SK-N-SH (cell line): ENCODE measurements around the gene TTYH3. TPM values are rescaled to one million over a fixed set of nuclear protein-coding genes. Genes with fewer than 3 reads are reported as not detected.

Experiments used
- CTCF ChIA-PET: fragments of 300-600, 350-600 bp; formaldehyde crosslinking; extraction: SDS; loops from one replicate; lab custom pipeline; 2021; lab: Yijun Ruan, JAX
- POLR2A ChIA-PET: fragments of 350-600 bp; sonication (Branson Sonifier 250); formaldehyde crosslinking; extraction: SDS; loops from one replicate; lab custom pipeline; 2020; ENCODE audit warnings: antibody characterized with exemption, inconsistent platforms; lab: Yijun Ruan, JAX
- DNase-seq: peaks from one replicate; pipeline ENCODE4 v3.0.0; 2012
- H2AFZ ChIP-seq: fragments of 200-600 bp; sonication (generic); 2 replicates; pipeline ENCODE4 v1.8.1; 2016; ENCODE audit warnings: antibody characterized with exemption, mild to moderate bottlenecking, low read depth
- H3F3A ChIP-seq: fragments of 200-600 bp; sonication (generic); replicated peaks from 2 replicates; pipeline ENCODE3; 2016; ENCODE audit warnings: antibody characterized with exemption, mild to moderate bottlenecking; ENCODE audit not compliant: insufficient read depth
- H3K27ac ChIP-seq, 2 experiments: fragments of 200-500 bp in 1 of 2; fragments of 200-600 bp in 1 of 2; sonication (Bioruptor generic) in 1 of 2; sonication (generic), shearing (Covaris generic) in 1 of 2; 2 replicates each; pipeline versions ENCODE4 v1.5.1 to v1.6.1; 2014 to 2016; ENCODE audit warnings: low read depth in 2 of 2, inconsistent platforms in 1 of 2, low read length in 1 of 2, mild to moderate bottlenecking in 1 of 2, mixed read lengths in 1 of 2
- H3K27me3 ChIP-seq: fragments of 200-600 bp; sonication (generic), shearing (Covaris generic); 2 replicates; pipeline ENCODE4 v1.6.1; 2016; ENCODE audit warnings: mixed run types; ENCODE audit not compliant: insufficient read depth
- H3K36me3 ChIP-seq, 2 experiments: fragments of 200-500 bp in 1 of 2; fragments of 200-600 bp in 1 of 2; sonication (Bioruptor generic) in 1 of 2; sonication (generic) in 1 of 2; replicated peaks in 1 of 2; 2 replicates each; pipeline versions ENCODE3 to v1.5.1; 2014 to 2016; ENCODE audit warnings: low read length in 1 of 2, mild to moderate bottlenecking in 1 of 2; ENCODE audit not compliant: insufficient read depth in 2 of 2, control insufficient read depth in 1 of 2
- H3K4me1 ChIP-seq, 2 experiments: fragments of 200-500 bp in 1 of 2; fragments of 200-600 bp in 1 of 2; sonication (Bioruptor generic) in 1 of 2; sonication (generic), shearing (Covaris generic) in 1 of 2; 2 replicates each; pipeline versions ENCODE4 v1.5.1 to v1.6.1; 2014 to 2016; ENCODE audit warnings: low read depth in 1 of 2, low read length in 1 of 2, mixed run types in 1 of 2; ENCODE audit not compliant: insufficient read depth in 2 of 2, control insufficient read depth in 1 of 2
- H3K4me2 ChIP-seq: fragments of 200-600 bp; sonication (generic), shearing (Covaris generic); 2 replicates; pipeline ENCODE4 v1.6.1; 2017; ENCODE audit warnings: mixed run types
- H3K4me3 ChIP-seq, 2 experiments: fragments of 200-500 bp in 1 of 2; fragments of 200-600 bp in 1 of 2; sonication (Bioruptor generic) in 1 of 2; sonication (generic), shearing (Covaris generic) in 1 of 2; 2 replicates each; pipeline versions ENCODE4 v1.5.1 to v1.8.1; 2014 to 2016; ENCODE audit warnings: low read depth in 2 of 2, inconsistent platforms in 1 of 2, low read length in 1 of 2, mild to moderate bottlenecking in 1 of 2, mixed read lengths in 1 of 2, moderate library complexity in 1 of 2
- H3K79me2 ChIP-seq: fragments of 200-600 bp; sonication (generic); 2 replicates; pipeline ENCODE4 v1.8.1; 2017; ENCODE audit warnings: mild to moderate bottlenecking; ENCODE audit not compliant: insufficient read depth
- H3K9ac ChIP-seq: fragments of 200-600 bp; sonication (generic); 2 replicates; pipeline ENCODE4 v1.6.1; 2017; ENCODE audit warnings: mixed run types
- H3K9me2 ChIP-seq: fragments of 200-600 bp; sonication (generic); 2 replicates; pipeline ENCODE4 v1.6.1; 2017; ENCODE audit warnings: mixed run types
- H3K9me3 ChIP-seq: fragments of 200-600 bp; sonication (generic); 2 replicates; pipeline ENCODE4 v1.6.1; 2017; ENCODE audit warnings: mixed run types, mild to moderate bottlenecking, moderate library complexity
- H4K20me1 ChIP-seq: fragments of 200-600 bp; sonication (generic); 2 replicates; pipeline ENCODE4 v1.6.1; 2017; ENCODE audit warnings: mild to moderate bottlenecking, mixed run types; ENCODE audit not compliant: insufficient read depth
- CHD2 ChIP-seq: fragments of 150-350 bp; IDR thresholded peaks from 2 replicates; pipeline ENCODE4 v1.6.1; 2018; ENCODE audit warnings: low read length; ENCODE audit not compliant: partially characterized antibody
- EP300 ChIP-seq, 2 experiments: IDR thresholded peaks; 2 replicates each; pipeline versions ENCODE4 v1.4.0 to v1.6.1; 2012; ENCODE audit warnings: borderline replicate concordance in 1 of 2, low read depth in 1 of 2, low read length in 1 of 2
- EZH2phosphoT487 ChIP-seq: fragments of 200-600 bp; sonication (generic); IDR thresholded peaks from 2 replicates; pipeline ENCODE4 v1.6.1; 2017; ENCODE audit warnings: low read depth, mixed run types, mild to moderate bottlenecking, antibody characterized with exemption, moderate library complexity, borderline replicate concordance
- FOSL2 ChIP-seq: IDR thresholded peaks from 2 replicates; pipeline ENCODE4 v1.4.0; 2012; ENCODE audit warnings: low read depth, mild to moderate bottlenecking, moderate library complexity, borderline replicate concordance
- FOXJ3 ChIP-seq: sonication (generic); formaldehyde crosslinking; IDR thresholded peaks from 2 replicates; pipeline ENCODE4 v1.5.1; 2020; ENCODE audit warnings: mild to moderate bottlenecking, missing genetic modification reagents
- FOXM1 ChIP-seq: IDR thresholded peaks from 2 replicates; pipeline ENCODE4 v1.4.0; 2012; ENCODE audit warnings: low read depth, mild to moderate bottlenecking
- GABPA ChIP-seq: IDR thresholded peaks from 2 replicates; pipeline ENCODE4 v1.4.0; 2012; ENCODE audit warnings: low read depth, mild to moderate bottlenecking
- MEF2A ChIP-seq: IDR thresholded peaks from 2 replicates; pipeline ENCODE4 v1.4.0; 2012; ENCODE audit warnings: low read depth, borderline replicate concordance
- NFIC ChIP-seq: IDR thresholded peaks from 2 replicates; pipeline ENCODE4 v1.4.0; 2012; ENCODE audit warnings: borderline replicate concordance
- RCOR1 ChIP-seq: fragments of 150-350 bp; IDR thresholded peaks from 2 replicates; pipeline ENCODE4 v1.6.1; 2017; ENCODE audit warnings: antibody characterized with exemption, low read length
- SIN3A ChIP-seq: IDR thresholded peaks from 2 replicates; pipeline ENCODE4 v1.6.1; 2012; ENCODE audit warnings: low read depth, mild to moderate bottlenecking, low read length, moderate library complexity, borderline replicate concordance
- SMC3 ChIP-seq: IDR thresholded peaks from 2 replicates; pipeline ENCODE4 v1.6.1; 2012; ENCODE audit warnings: low read depth, low read length, improper control_type of control experiment
- TCF12 ChIP-seq: IDR thresholded peaks from 2 replicates; pipeline ENCODE4 v1.4.0; 2012
- TEAD4 ChIP-seq: IDR thresholded peaks from 2 replicates; pipeline ENCODE4 v1.4.0; 2012; ENCODE audit warnings: mild to moderate bottlenecking, borderline replicate concordance; ENCODE audit not compliant: insufficient read depth
- USF1 ChIP-seq: IDR thresholded peaks from 2 replicates; pipeline ENCODE4 v1.4.0; 2012; ENCODE audit warnings: low read depth, borderline replicate concordance
- YY1 ChIP-seq: IDR thresholded peaks from 2 replicates; pipeline ENCODE4 v1.4.0; 2012; ENCODE audit warnings: low read depth, mild to moderate bottlenecking
- ZBTB33 ChIP-seq: IDR thresholded peaks from 2 replicates; pipeline ENCODE4 v1.4.0; 2012; ENCODE audit warnings: low read depth, borderline replicate concordance
- WGBS: methylation state at CpG from one replicate; pipeline ENCODE4 v1.1.6; 2017; ENCODE audit warnings: low lambda C conversion rate; 5-methylcytosine and 5-hydroxymethylcytosine counted together
- polyA plus RNA-seq, 3 experiments: library from polyadenylated mRNA; depleted of rRNA; stranded (reverse); fragments of >200 nt; gene quantifications; 2 replicates each; pipeline ENCODE4 v1.2.3, GENCODE V29; 2012
- TF ChIP-seq, protein P1 (sequence below): fragments of 200-600 bp; sonication (generic); IDR thresholded peaks from 2 replicates; pipeline ENCODE4 v1.6.1; 2017; ENCODE audit warnings: antibody characterized with exemption, mild to moderate bottlenecking, moderate library complexity
- TF ChIP-seq, protein P2 (sequence below): IDR thresholded peaks from 2 replicates; pipeline ENCODE4; 2012
- TF ChIP-seq, protein P3 (sequence below): IDR thresholded peaks from 2 replicates; pipeline ENCODE4 v1.6.1; 2012; ENCODE audit warnings: mild to moderate bottlenecking, low read depth, low read length, moderate library complexity

TTYH3 gene
- polyA plus RNA-seq, 1 of the 3 experiments (the other 2 are of a cell fraction): 105 TPM

GRCh38 chr7:2706685-2707126 is 74.9 kb downstream of the TTYH3 start (continued):
- TF ChIP-seq FOSL2 (no peak), USF1 (no peak), GABPA (no peak), ZBTB33 (no peak), EP300 (IDR thresholded peaks at IDR 0.05; ENCODE audit: borderline replicate concordance in 1 of 2, low read depth in 1 of 2, low read length in 1 of 2) (no peak)

- WGBS: 81% methylated on average over 8 of the region's 8 CpGs
- Histone ChIP-seq H3K9me3 (no peaks in the 10 kb centered on the region), H4K20me1 (no peaks in the 10 kb centered on the region)
- no peak for TF ChIP-seq RCOR1
- TF ChIP-seq, protein P1, sequence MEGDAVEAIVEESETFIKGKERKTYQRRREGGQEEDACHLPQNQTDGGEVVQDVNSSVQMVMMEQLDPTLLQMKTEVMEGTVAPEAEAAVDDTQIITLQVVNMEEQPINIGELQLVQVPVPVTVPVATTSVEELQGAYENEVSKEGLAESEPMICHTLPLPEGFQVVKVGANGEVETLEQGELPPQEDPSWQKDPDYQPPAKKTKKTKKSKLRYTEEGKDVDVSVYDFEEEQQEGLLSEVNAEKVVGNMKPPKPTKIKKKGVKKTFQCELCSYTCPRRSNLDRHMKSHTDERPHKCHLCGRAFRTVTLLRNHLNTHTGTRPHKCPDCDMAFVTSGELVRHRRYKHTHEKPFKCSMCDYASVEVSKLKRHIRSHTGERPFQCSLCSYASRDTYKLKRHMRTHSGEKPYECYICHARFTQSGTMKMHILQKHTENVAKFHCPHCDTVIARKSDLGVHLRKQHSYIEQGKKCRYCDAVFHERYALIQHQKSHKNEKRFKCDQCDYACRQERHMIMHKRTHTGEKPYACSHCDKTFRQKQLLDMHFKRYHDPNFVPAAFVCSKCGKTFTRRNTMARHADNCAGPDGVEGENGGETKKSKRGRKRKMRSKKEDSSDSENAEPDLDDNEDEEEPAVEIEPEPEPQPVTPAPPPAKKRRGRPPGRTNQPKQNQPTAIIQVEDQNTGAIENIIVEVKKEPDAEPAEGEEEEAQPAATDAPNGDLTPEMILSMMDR: no peak
- no peak for TF ChIP-seq CHD2
- TF ChIP-seq, protein P2, sequence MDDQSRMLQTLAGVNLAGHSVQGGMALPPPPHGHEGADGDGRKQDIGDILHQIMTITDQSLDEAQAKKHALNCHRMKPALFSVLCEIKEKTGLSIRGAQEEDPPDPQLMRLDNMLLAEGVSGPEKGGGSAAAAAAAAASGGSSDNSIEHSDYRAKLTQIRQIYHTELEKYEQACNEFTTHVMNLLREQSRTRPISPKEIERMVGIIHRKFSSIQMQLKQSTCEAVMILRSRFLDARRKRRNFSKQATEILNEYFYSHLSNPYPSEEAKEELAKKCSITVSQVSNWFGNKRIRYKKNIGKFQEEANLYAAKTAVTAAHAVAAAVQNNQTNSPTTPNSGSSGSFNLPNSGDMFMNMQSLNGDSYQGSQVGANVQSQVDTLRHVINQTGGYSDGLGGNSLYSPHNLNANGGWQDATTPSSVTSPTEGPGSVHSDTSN: no peak
- TF ChIP-seq, protein P3, sequence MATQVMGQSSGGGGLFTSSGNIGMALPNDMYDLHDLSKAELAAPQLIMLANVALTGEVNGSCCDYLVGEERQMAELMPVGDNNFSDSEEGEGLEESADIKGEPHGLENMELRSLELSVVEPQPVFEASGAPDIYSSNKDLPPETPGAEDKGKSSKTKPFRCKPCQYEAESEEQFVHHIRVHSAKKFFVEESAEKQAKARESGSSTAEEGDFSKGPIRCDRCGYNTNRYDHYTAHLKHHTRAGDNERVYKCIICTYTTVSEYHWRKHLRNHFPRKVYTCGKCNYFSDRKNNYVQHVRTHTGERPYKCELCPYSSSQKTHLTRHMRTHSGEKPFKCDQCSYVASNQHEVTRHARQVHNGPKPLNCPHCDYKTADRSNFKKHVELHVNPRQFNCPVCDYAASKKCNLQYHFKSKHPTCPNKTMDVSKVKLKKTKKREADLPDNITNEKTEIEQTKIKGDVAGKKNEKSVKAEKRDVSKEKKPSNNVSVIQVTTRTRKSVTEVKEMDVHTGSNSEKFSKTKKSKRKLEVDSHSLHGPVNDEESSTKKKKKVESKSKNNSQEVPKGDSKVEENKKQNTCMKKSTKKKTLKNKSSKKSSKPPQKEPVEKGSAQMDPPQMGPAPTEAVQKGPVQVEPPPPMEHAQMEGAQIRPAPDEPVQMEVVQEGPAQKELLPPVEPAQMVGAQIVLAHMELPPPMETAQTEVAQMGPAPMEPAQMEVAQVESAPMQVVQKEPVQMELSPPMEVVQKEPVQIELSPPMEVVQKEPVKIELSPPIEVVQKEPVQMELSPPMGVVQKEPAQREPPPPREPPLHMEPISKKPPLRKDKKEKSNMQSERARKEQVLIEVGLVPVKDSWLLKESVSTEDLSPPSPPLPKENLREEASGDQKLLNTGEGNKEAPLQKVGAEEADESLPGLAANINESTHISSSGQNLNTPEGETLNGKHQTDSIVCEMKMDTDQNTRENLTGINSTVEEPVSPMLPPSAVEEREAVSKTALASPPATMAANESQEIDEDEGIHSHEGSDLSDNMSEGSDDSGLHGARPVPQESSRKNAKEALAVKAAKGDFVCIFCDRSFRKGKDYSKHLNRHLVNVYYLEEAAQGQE: no peak
- TF ChIP-seq NFIC: no peak
- no peak for TF ChIP-seq FOXM1
- no peak for TF ChIP-seq YY1
- TF ChIP-seq FOXJ3 (CRISPR knock-in tag): no peak
- no peak for TF ChIP-seq SMC3
- no peak for TF ChIP-seq MEF2A
- TF ChIP-seq EZH2phosphoT487: no peak
- TF ChIP-seq SIN3A: no peak
- TF ChIP-seq FOSL2: no peak
- no peak for TF ChIP-seq TEAD4
- TF ChIP-seq TCF12: no peak
- TF ChIP-seq ZBTB33: no peak
Observed at GRCh38 chr7:2707481-2707880, 75.7 kb downstream of the TTYH3 start.

More at GRCh38 chr7:2707481-2707880, 75.7 kb downstream of the TTYH3 start:
- no peak for DNase-seq
- Histone ChIP-seq H3K9me2 (no peaks in the 10 kb centered on the region), H3K4me3 (no peak overlapping the region), H3K36me3 (no peaks in the 10 kb centered on the region), H2AFZ (no peak overlapping the region), H3K4me2 (no peak overlapping the region), H3K27me3 (no peaks in the 10 kb centered on the region), H3K4me1 (no peaks in the 10 kb centered on the region; a peak in 1 of 4 replicates), H3K27ac (no peak overlapping the region), H3K79me2 (no peaks in the 10 kb centered on the region), H3F3A (no peaks in the 10 kb centered on the region), H3K9ac (no peak overlapping the region)
- ChIA-PET POLR2A (no interaction called here), CTCF (interaction anchor here (1.0 to 8.6 kb wide), 5 partner anchors 8 to 256 kb away, joined by 3 to 55 read pairs (median 7); no protein-coding TSS in a partner anchor)
